MCF 10A (cell line): Measurements from ENCODE around the gene NOP10. TPM values are rescaled to one million over a fixed set of nuclear protein-coding genes. Genes with fewer than 3 reads are reported as not detected.
"Not testable (repeated sequence)": the region's sequence is repeated elsewhere in the genome, so short reads cannot be mapped to it uniquely, and the experiment has no call there.

Experiments used
- Bru-seq: library from RNA; stranded (reverse); fragments of 400-500 nt; gene quantifications from one replicate; lab custom pipeline; 2021; lab: Mats Ljungman, UMichigan
- BruChase-seq, 2 experiments: library from RNA; stranded (reverse); fragments of 400-500 nt; gene quantifications; one replicate each; lab custom pipeline; 2021; lab: Mats Ljungman, UMichigan
- BruUV-seq: library from RNA; stranded (reverse); fragments of 400-500 nt; replicated peaks from 2 replicates; lab custom pipeline; 2021; lab: Mats Ljungman, UMichigan
- CTCF ChIA-PET: fragments of 300-600 bp; sonication (Branson Sonifier 250); formaldehyde crosslinking; extraction: SDS; loops from one replicate; lab custom pipeline; 2021; ENCODE audit warnings: antibody characterized with exemption, inconsistent platforms; lab: Yijun Ruan, JAX
- POLR2A ChIA-PET: fragments of 300-600, 350-650 bp; sonication (Branson Sonifier 250); formaldehyde crosslinking; extraction: SDS; loops from one replicate; lab custom pipeline; 2020; ENCODE audit warnings: antibody characterized with exemption, inconsistent platforms; lab: Yijun Ruan, JAX
- DNase-seq: peaks from one replicate; pipeline ENCODE4 v3.0.0-alpha.2; 2018; ENCODE audit not compliant: unreplicated experiment
- H3K27ac Mint-ChIP-seq: one replicate; pipeline ENCODE4 v1.8.0; 2022; ENCODE audit warnings: mild to moderate bottlenecking, low read depth, mixed read lengths; ENCODE audit not compliant: unreplicated experiment
- H3K27me3 Mint-ChIP-seq: one replicate; pipeline ENCODE4 v1.8.0; 2022; ENCODE audit warnings: mixed read lengths; ENCODE audit not compliant: insufficient read depth, unreplicated experiment
- H3K36me3 Mint-ChIP-seq: one replicate; pipeline ENCODE4 v1.8.0; 2022; ENCODE audit warnings: mild to moderate bottlenecking, moderate library complexity, mixed read lengths; ENCODE audit not compliant: insufficient read depth, unreplicated experiment
- H3K4me1 Mint-ChIP-seq: one replicate; pipeline ENCODE4 v1.8.0; 2022; ENCODE audit warnings: mixed read lengths; ENCODE audit not compliant: insufficient read depth, unreplicated experiment
- H3K4me3 Mint-ChIP-seq: one replicate; pipeline ENCODE4 v1.8.0; 2022; ENCODE audit warnings: mild to moderate bottlenecking, moderate library complexity, mixed read lengths; ENCODE audit not compliant: unreplicated experiment
- H3K9me3 Mint-ChIP-seq: one replicate; pipeline ENCODE4 v1.8.0; 2022; ENCODE audit warnings: mixed read lengths; ENCODE audit not compliant: unreplicated experiment
- intact Hi-C: fragments of 100-400 bp; cut with micrococcal nuclease; formaldehyde crosslinking; loops from 2 replicates; pipeline ENCODE4 v1.14.1; 2022
- long read RNA-seq: library from polyadenylated mRNA; stranded (forward); transcript quantifications from one replicate; pipeline ENCODE4 v2.0.0, GENCODE V29; 2022
- total RNA-seq: library from RNA; stranded (reverse); gene quantifications from 2 replicates; pipeline ENCODE4 v1.2.3, GENCODE V29; 2022
- TF ChIP-seq, protein P1 (sequence below): fragments of 200-600 bp; IDR thresholded peaks from one replicate; pipeline ENCODE4 v1.8.0; 2022; ENCODE audit warnings: antibody characterized with exemption, mild to moderate bottlenecking; ENCODE audit not compliant: unreplicated experiment

NOP10 gene
- total RNA-seq: 168 and 187 TPM in 2 replicates
- Bru-seq, nascent RNA: percentile 91 among the genes with signal in this experiment
- BruChase-seq, experiment 1, labeled RNA remaining after a 6-hour chase: percentile 98 among the genes with signal in this experiment
- BruChase-seq, experiment 2, labeled RNA remaining after a 2-hour chase: percentile 96 among the genes with signal in this experiment
- long read RNA-seq, transcript NOP10-201 (2 exons, 554 nt): major isoform, 298 of 304 reads
- long read RNA-seq, partial matches to known transcripts: 2 of 304 reads
- long read RNA-seq, other reads (novel, unspliced or antisense): 4 of 304 reads

DNA sequence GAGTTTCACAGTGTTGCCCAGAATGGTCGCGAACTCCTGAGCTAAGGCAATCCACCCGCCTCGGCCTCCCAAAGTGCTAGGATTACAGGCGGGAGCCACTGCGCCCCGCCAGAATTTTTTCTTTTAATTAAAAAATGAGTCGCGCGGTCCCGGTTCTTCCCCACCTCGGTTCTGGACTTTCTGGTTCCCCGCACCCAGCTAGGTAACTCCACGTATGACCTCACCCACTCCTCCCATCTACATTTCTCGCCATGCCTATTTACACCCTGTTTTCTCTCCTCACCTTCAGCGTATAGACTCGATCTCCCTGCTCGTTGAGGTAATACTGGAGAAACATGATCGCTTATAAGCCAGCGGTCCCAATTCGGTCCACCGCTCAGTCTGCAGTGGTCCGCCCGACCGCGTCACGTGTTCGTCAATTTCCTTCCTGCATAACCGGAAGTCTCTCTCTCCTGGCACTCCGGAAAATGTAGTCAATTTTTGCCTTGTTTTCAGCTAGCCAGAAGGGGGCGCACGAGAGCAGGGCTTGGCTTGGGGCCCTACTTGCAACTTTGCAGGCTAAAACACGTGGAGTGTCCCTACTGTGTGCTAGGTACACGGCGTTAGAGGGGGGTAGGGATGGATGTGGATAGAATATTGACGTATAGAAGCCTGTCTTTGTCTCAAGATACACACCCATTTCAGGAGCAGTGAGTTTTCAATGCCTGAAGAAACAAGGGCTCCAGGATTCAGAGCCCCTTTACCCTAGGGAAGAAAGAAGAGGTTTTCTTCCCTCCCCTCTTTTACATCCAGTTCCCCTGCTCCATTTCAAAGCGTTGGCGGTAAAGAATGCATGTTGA, at the start of gene NOP10, which contains the start of gene NUTM1:
TSS of gene NOP10 (minus strand) at position 400 of the 839 bp plus-strand sequence. CDS start at position 337, 63 bp downstream.
TSS of gene NUTM1 (plus strand) at position 579 of the 839 bp plus-strand sequence. CDS start 382 bp downstream, outside the sequence.
- no TSS peak for BruUV-seq
- Mint-ChIP-seq H3K36me3 (peaks cover 34% of the 10 kb centered on the region), H3K27me3 (peaks cover 2% of the 10 kb centered on the region), H3K9me3 (no peaks in the 10 kb centered on the region), H3K27ac (no peak within 1 kb of the TSS), H3K4me3 (no peak within 1 kb of the TSS), H3K4me1 (peaks cover 5% of the 10 kb centered on the region)
- intact Hi-C loops: loop anchor here (1.0 kb wide), 2 partner anchors 24 to 102 kb away; partner anchors contain the start of gene LPCAT4
- TF ChIP-seq, protein P1, sequence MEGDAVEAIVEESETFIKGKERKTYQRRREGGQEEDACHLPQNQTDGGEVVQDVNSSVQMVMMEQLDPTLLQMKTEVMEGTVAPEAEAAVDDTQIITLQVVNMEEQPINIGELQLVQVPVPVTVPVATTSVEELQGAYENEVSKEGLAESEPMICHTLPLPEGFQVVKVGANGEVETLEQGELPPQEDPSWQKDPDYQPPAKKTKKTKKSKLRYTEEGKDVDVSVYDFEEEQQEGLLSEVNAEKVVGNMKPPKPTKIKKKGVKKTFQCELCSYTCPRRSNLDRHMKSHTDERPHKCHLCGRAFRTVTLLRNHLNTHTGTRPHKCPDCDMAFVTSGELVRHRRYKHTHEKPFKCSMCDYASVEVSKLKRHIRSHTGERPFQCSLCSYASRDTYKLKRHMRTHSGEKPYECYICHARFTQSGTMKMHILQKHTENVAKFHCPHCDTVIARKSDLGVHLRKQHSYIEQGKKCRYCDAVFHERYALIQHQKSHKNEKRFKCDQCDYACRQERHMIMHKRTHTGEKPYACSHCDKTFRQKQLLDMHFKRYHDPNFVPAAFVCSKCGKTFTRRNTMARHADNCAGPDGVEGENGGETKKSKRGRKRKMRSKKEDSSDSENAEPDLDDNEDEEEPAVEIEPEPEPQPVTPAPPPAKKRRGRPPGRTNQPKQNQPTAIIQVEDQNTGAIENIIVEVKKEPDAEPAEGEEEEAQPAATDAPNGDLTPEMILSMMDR: peak; percentile 91
- CTCF ChIA-PET: interaction anchor here (0.6 to 3.2 kb wide), 15 partner anchors 12 to 133 kb away, joined by 3 to 24 read pairs (median 4); partner anchors contain the start of genes KATNBL1 and LPCAT4
- POLR2A ChIA-PET: interaction anchor here (0.7 to 2.3 kb wide), 17 partner anchors 9 to 241 kb away, joined by 3 to 44 read pairs (median 4); partner anchors contain the start of genes EMC4, EMC7, GOLGA8A and GOLGA8B
- DNase-seq: peak; percentile 91

DNA sequence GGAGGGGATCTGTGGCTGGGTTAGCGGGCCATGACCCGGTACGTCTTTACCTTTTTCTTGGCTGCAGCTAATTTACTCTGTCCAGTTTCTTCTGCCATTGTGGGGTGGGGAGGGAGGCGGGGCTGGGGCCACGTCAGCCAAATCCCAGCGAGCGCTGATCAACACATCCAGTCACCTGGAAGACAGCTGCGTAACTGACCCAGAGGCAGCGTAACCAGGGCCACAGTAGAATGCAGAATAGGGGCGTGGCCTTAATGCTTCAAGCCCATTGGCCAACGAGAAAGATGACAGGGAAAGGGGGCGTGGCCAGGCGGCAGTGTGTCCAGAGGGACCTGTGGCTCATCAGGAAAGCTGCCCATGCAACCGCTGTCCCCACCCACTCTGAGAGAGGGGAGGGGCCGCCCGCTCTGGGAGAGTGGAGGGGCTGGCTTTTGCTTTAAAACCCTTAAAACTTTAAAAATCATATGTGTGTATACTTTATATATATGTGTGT, 46.7 kb upstream of the NOP10 start:
- CTCF ChIA-PET, BruUV-seq, H3K4me3 Mint-ChIP-seq: not testable (repeated sequence)

DNA sequence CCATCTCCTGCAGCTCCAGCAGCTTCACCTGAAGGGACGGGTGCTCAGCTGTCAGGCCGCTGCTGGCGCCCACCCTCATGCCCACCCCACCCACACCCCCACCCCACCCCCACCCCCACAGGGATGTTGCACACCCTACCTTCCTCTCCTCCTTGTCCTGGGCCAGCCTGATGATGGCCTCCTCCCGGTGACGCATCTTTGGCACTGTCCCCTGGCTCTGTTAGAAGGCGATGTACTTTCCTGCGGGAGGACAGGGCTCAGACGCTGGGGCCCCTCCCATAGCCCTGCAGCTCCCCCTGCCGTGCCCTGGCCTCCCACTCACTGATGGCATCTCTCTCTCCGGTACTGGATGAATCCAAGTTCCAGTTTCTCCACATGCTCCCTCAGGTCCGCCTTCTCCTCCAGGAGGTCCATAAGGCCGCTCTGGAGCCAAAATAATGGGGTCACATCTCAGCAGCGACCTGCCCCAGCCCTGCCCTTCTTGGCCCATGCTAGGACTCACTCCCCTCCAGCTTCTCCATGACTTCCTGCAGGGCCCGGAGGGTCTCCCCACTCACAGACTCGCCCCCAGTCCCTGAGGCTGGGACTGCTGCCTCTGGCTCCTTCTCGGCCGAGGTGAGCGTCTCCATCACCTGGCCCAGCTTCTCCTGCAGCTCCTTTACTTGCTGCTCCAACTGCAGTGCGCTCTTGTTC, 39.0 kb upstream of the NOP10 start:
- BruUV-seq, CTCF ChIA-PET: not testable (repeated sequence)

More for the DNA sequence above, 46.7 kb upstream of the NOP10 start:
- intact Hi-C loops, H3K9me3 Mint-ChIP-seq, H3K36me3 Mint-ChIP-seq, DNase-seq, POLR2A ChIA-PET, H3K27me3 Mint-ChIP-seq, H3K4me1 Mint-ChIP-seq, H3K27ac Mint-ChIP-seq: not testable (repeated sequence)

DNA sequence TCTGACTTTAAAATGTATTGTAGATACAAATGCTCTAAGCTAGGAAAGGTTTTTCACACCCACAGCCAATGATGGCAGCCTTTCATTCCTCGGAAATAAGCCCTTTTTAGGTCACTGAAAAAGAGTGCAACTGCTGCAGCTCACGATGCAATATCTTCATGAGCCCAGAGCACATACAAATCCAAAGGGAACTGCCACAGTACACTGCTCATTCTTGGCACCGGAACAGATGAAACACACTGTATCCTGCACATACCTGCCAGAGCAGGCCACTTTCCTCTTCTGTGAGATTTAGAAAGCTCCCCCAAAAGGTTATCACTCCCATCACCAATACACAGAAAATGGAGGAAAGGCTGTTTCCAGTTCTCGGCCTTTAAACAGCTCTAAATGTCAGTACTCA, 37.6 kb upstream of the NOP10 start:
- peaks cover 10% of the 10 kb centered on the region for H3K36me3 Mint-ChIP-seq
- BruUV-seq, POLR2A ChIA-PET, H3K9me3 Mint-ChIP-seq, intact Hi-C loops, CTCF ChIA-PET, DNase-seq, H3K4me1 Mint-ChIP-seq, H3K4me3 Mint-ChIP-seq, H3K27ac Mint-ChIP-seq, H3K27me3 Mint-ChIP-seq: not testable (repeated sequence)

More for the DNA sequence above, 39.0 kb upstream of the NOP10 start:
- H3K4me1 Mint-ChIP-seq, DNase-seq, H3K27me3 Mint-ChIP-seq, intact Hi-C loops, POLR2A ChIA-PET, H3K27ac Mint-ChIP-seq, H3K9me3 Mint-ChIP-seq, H3K4me3 Mint-ChIP-seq: not testable (repeated sequence)
- peaks cover 10% of the 10 kb centered on the region for H3K36me3 Mint-ChIP-seq

GRCh38 chr15:34376856-34377255, 33.9 kb upstream of the NOP10 start:
- no peaks in the 10 kb centered on the region for H3K4me1 Mint-ChIP-seq
- CTCF ChIA-PET: no interaction called here
- no peak overlapping the region for H3K27ac Mint-ChIP-seq
- no peak overlapping the region for H3K4me3 Mint-ChIP-seq
- no peak for DNase-seq
- TF ChIP-seq, protein P1: no peak
- no TSS peak for BruUV-seq
- POLR2A ChIA-PET: interaction anchor here (0.7 kb wide), 1 partner anchor 58 kb away, joined by 4 read pairs; no protein-coding TSS in a partner anchor
- intact Hi-C loops: no loop called here
- peaks cover 10% of the 10 kb centered on the region for H3K36me3 Mint-ChIP-seq
- H3K9me3 Mint-ChIP-seq: no peaks in the 10 kb centered on the region
- H3K27me3 Mint-ChIP-seq: no peaks in the 10 kb centered on the region

DNA sequence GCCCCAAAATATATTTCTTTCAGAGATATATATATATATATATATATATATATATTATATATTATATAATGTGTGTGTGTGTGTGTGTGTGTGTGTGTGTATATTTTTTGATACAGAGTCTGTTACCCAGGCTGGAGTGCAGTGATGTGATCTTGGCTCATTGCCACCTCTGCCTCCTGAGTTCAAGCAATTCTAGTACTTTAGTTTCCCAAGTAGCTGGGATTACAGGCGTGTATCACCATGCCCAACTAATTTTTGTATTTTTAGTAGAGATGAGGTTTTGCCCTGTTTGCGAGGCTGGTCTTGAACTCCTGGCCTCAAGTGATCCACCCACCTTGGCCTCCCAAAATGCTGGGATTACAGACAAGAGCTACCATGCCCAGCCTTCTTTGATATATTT, 32.6 kb upstream of the NOP10 start:
- H3K4me1 Mint-ChIP-seq, DNase-seq, BruUV-seq, H3K4me3 Mint-ChIP-seq, intact Hi-C loops, H3K27me3 Mint-ChIP-seq, H3K27ac Mint-ChIP-seq, H3K9me3 Mint-ChIP-seq: not testable (repeated sequence)
- ChIA-PET CTCF (interaction anchor here (1.0 kb wide), 2 partner anchors 9 to 141 kb away, joined by 3 read pairs; partner anchors contain the start of gene LPCAT4), POLR2A (interaction anchor here (0.7 kb wide), 1 partner anchor 178 kb away, joined by 3 read pairs; no protein-coding TSS in a partner anchor)
- H3K36me3 Mint-ChIP-seq: peaks cover 10% of the 10 kb centered on the region
